Transverse colon (tissue), 4 donors: Measurements from ENCODE around the gene TMEM132E. TPM values are rescaled to one million over a fixed set of nuclear protein-coding genes. Genes with fewer than 3 reads are reported as not detected.

Experiments
- DNase-seq: peaks from one replicate; pipeline ENCODE4 v3.0.0-alpha.2; 2019
- H3K27ac ChIP-seq, 4 donors: fragments of 200-600 bp; sonication (generic); 2 replicates each; pipeline ENCODE4 v1.5.1; 2016 to 2018; ENCODE audit warnings: inconsistent platforms in 4 of 4
- H3K27me3 ChIP-seq: fragments of 200-600 bp; sonication (generic); 2 replicates; pipeline ENCODE4 v1.5.1; 2017; ENCODE audit warnings: inconsistent platforms
- H3K36me3 ChIP-seq, 4 donors: fragments of 200-600 bp; sonication (generic); 2 replicates each; pipeline ENCODE4 v1.5.1; 2017 to 2019; ENCODE audit warnings: inconsistent platforms in 4 of 4
- H3K4me1 ChIP-seq, 4 donors: fragments of 200-600 bp; sonication (generic); 2 replicates each; pipeline ENCODE4 v1.5.1; 2017 to 2020; ENCODE audit warnings: inconsistent platforms in 4 of 4
- H3K4me3 ChIP-seq, 4 donors: fragments of 200-600 bp; sonication (generic); 1 replicate in 1 of 4; 2 replicates in 3 of 4; pipeline versions ENCODE4 v1.5.1 to v1.6.1; 2017 to 2019; ENCODE audit warnings: inconsistent platforms in 4 of 4
- H3K9me3 ChIP-seq, 2 donors: fragments of 200-600 bp; sonication (generic); 2 replicates each; pipeline ENCODE4 v1.5.1; 2017 to 2019; ENCODE audit warnings: inconsistent platforms in 2 of 2
- CTCF ChIP-seq, 5 experiments: fragments of 200-600 bp in 3 of 5; fragments of 450-650 bp in 2 of 5; sonication (generic) in 3 of 5; IDR thresholded peaks; 1 replicate in 2 of 5; 2 replicates in 3 of 5; pipeline ENCODE4 v1.5.1; 2016 to 2017; ENCODE audit warnings: antibody characterized with exemption in 5 of 5, inconsistent platforms in 3 of 5, mild to moderate bottlenecking in 2 of 5, moderate library complexity in 1 of 5
- EP300 ChIP-seq: sonication (generic); formaldehyde crosslinking; IDR thresholded peaks from one replicate; pipeline ENCODE4 v1.6.1; 2017; ENCODE audit warnings: antibody characterized with exemption, low read depth
- POLR2A ChIP-seq: fragments of 450-650 bp; IDR thresholded peaks from one replicate; pipeline ENCODE4 v1.6.1; 2016; ENCODE audit warnings: antibody characterized with exemption, mild to moderate bottlenecking, moderate library complexity
- POLR2AphosphoS5 ChIP-seq, 3 donors: sonication (generic); formaldehyde crosslinking; IDR thresholded peaks; one replicate each; pipeline ENCODE4 v1.6.1; 2016; ENCODE audit warnings: antibody characterized with exemption in 3 of 3
- WGBS, 2 donors: methylation state at CpG; one replicate each; pipeline ENCODE4 v1.1.5; 2018; ENCODE audit warnings: low coverage in 1 of 2; 5-methylcytosine and 5-hydroxymethylcytosine counted together
- in situ Hi-C, 4 donors: fragments of 200-750 bp; cut with MboI; loops; one replicate each; pipeline versions ENCODE4 v1.15.0 to v1.15.1; 2017; ENCODE audit warnings: low sequenced_read_pairs in 3 of 4, low pct_ligation_motif_present in 1 of 4, low pct_unique_long_range_greater_than_20kb in 1 of 4
- intact Hi-C: fragments of 100-400 bp; cut with DNase I; formaldehyde crosslinking; loops from one replicate; pipeline ENCODE4 v1.15.1; 2023; ENCODE audit warnings: low total_unique reads
- total RNA-seq, 4 donors: library from RNA; depleted of rRNA; stranded (reverse); fragments of >200 nt; gene quantifications; one replicate each; pipeline ENCODE4 v1.1.0, GENCODE V29; 2016

TMEM132E gene
- total RNA-seq, 4 donors from 2014 or later: not detected

- intact Hi-C loops: no loop called here
- no peak for DNase-seq
These were observed 68.1 kb downstream of the TMEM132E start for GRCh38 chr17:34647511-34647910.

GRCh38 chr17:34650051-34650750 is 70.8 kb downstream of the TMEM132E start:
- no peak for DNase-seq
- in situ Hi-C loops: loop anchor here in 1 of 4 donors (25.0 kb wide), 2 partner anchors 88 to 462 kb away; partner anchors contain the start of genes FNDC8 and RAD51D
- Histone ChIP-seq H3K27ac (no peak overlapping the region), H3K4me1 (no peaks in the 10 kb centered on the region), H3K36me3 (no peaks in the 10 kb centered on the region), H3K4me3 (no peak overlapping the region), H3K9me3 (no peaks in the 10 kb centered on the region), H3K27me3 (peaks cover 4% of the 10 kb centered on the region)
- intact Hi-C loops: no loop called here
- TF ChIP-seq CTCF (IDR thresholded peaks at IDR 0.05): no peak
- no peak for TF ChIP-seq EP300
- no peak for TF ChIP-seq POLR2A
- no peak for TF ChIP-seq POLR2AphosphoS5 (IDR thresholded peaks at IDR 0.05)
- 40 to 53% methylated on average over 1 to 5 of the region's 5 CpGs for WGBS, 2 donors

More at GRCh38 chr17:34647511-34647910, 68.1 kb downstream of the TMEM132E start:
- Histone ChIP-seq H3K27me3 (peaks cover 11% of the 10 kb centered on the region), H3K27ac (no peak overlapping the region), H3K4me3 (no peak overlapping the region), H3K4me1 (no peaks in the 10 kb centered on the region), H3K36me3 (no peaks in the 10 kb centered on the region), H3K9me3 (no peaks in the 10 kb centered on the region)
- TF ChIP-seq CTCF (IDR thresholded peaks at IDR 0.05) (no peak), EP300 (no peak), POLR2A (no peak), POLR2AphosphoS5 (IDR thresholded peaks at IDR 0.05) (no peak)
- in situ Hi-C loops: loop anchor here in 1 of 4 donors (25.0 kb wide), 1 partner anchor 235 kb away; no protein-coding TSS in a partner anchor
- 80 to 87% methylated on average over 1 to 3 of the region's 3 CpGs for WGBS, 2 donors

GRCh38 chr17:34651402-34651811 is 72.0 kb downstream of the TMEM132E start:
- no peak overlapping the region for H3K27ac ChIP-seq
- 64% methylated on average over 11 of the region's 13 CpGs; no CpG with 5 or more reads in 1 of the 2 donors for WGBS, 2 donors
- in situ Hi-C loops: loop anchor here in 1 of 4 donors (25.0 kb wide), 2 partner anchors 89 to 461 kb away; partner anchors contain the start of genes FNDC8 and RAD51D
- H3K4me3 ChIP-seq: no peak overlapping the region
- no peak for DNase-seq
- H3K36me3 ChIP-seq: no peaks in the 10 kb centered on the region
- no peak for TF ChIP-seq POLR2AphosphoS5 (IDR thresholded peaks at IDR 0.05)
- TF ChIP-seq POLR2A: no peak
- no peak for TF ChIP-seq EP300
- no peak for TF ChIP-seq CTCF (IDR thresholded peaks at IDR 0.05)
- H3K27me3 ChIP-seq: no peaks in the 10 kb centered on the region
- intact Hi-C loops: no loop called here
- no peaks in the 10 kb centered on the region for H3K9me3 ChIP-seq
- no peaks in the 10 kb centered on the region for H3K4me1 ChIP-seq

- in situ Hi-C loops (loop anchor here in 1 of 4 donors (25.0 kb wide), 2 partner anchors 90 to 460 kb away; partner anchors contain the start of genes FNDC8 and RAD51D), intact Hi-C loops (no loop called here)
- DNase-seq: no peak
- no peak overlapping the region for H3K4me3 ChIP-seq
- no peak overlapping the region for H3K27ac ChIP-seq
- H3K9me3 ChIP-seq: no peaks in the 10 kb centered on the region
- H3K36me3 ChIP-seq: no peaks in the 10 kb centered on the region
- 43 to 57% methylated on average over 5 to 8 of the region's 8 CpGs for WGBS, 2 donors
- H3K4me1 ChIP-seq: no peaks in the 10 kb centered on the region
- H3K27me3 ChIP-seq: no peaks in the 10 kb centered on the region
- no peak for TF ChIP-seq CTCF (IDR thresholded peaks at IDR 0.05)
- TF ChIP-seq EP300: no peak
- TF ChIP-seq POLR2AphosphoS5 (IDR thresholded peaks at IDR 0.05): no peak
- TF ChIP-seq POLR2A: no peak
These were observed 72.7 kb downstream of the TMEM132E start for GRCh38 chr17:34652021-34652555.
